WTC11 (cell line): ENCODE measurements around the gene DCAF15. TPM values are rescaled to one million over a fixed set of nuclear protein-coding genes. Genes with fewer than 3 reads are reported as not detected.

Experiments
- CREM ChIP-seq: sonication (generic); formaldehyde crosslinking; IDR thresholded peaks from 2 replicates; pipeline ENCODE4 v1.8.1; 2022; ENCODE audit warnings: mild to moderate bottlenecking, missing genetic modification reagents, moderate library complexity
- E2F4 ChIP-seq: sonication (generic); formaldehyde crosslinking; IDR thresholded peaks from 2 replicates; pipeline ENCODE4 v1.8.1; 2022; ENCODE audit warnings: low read depth, mild to moderate bottlenecking, moderate library complexity, missing genetic modification reagents, borderline replicate concordance
- E2F5 ChIP-seq: sonication (generic); formaldehyde crosslinking; IDR thresholded peaks from 2 replicates; pipeline ENCODE4 v1.8.1; 2022; ENCODE audit warnings: mild to moderate bottlenecking, moderate library complexity, missing genetic modification reagents
- ERG ChIP-seq: fragments of 250-450 bp; sonication (Bioruptor Pico); IDR thresholded peaks from 2 replicates; pipeline ENCODE4 v1.8.0; 2021; ENCODE audit warnings: mild to moderate bottlenecking
- ESRRA ChIP-seq: sonication (generic); formaldehyde crosslinking; IDR thresholded peaks from 2 replicates; pipeline ENCODE4 v1.8.1; 2022; ENCODE audit warnings: mild to moderate bottlenecking, missing genetic modification reagents, borderline replicate concordance
- FOXK1 ChIP-seq: sonication (generic); formaldehyde crosslinking; IDR thresholded peaks from 2 replicates; pipeline ENCODE4 v1.8.0; 2022; ENCODE audit warnings: mild to moderate bottlenecking, moderate library complexity, missing genetic modification reagents
- FOXP4 ChIP-seq: sonication (generic); formaldehyde crosslinking; IDR thresholded peaks from 2 replicates; pipeline ENCODE4 v1.8.0; 2022; ENCODE audit warnings: mild to moderate bottlenecking, missing genetic modification reagents
- IRF1 ChIP-seq: sonication (generic); formaldehyde crosslinking; IDR thresholded peaks from 2 replicates; pipeline ENCODE4 v1.8.0; 2023; ENCODE audit warnings: missing genetic modification reagents
- JUN ChIP-seq: sonication (generic); formaldehyde crosslinking; IDR thresholded peaks from 2 replicates; pipeline ENCODE4 v1.8.0; 2023; ENCODE audit warnings: mild to moderate bottlenecking, missing genetic modification reagents
- MAX ChIP-seq: sonication (generic); formaldehyde crosslinking; IDR thresholded peaks from 2 replicates; pipeline ENCODE4 v1.8.0; 2022; ENCODE audit warnings: mild to moderate bottlenecking, missing genetic modification reagents
- PRRX2 ChIP-seq: fragments of 250-450 bp; sonication (Bioruptor Pico); IDR thresholded peaks from 2 replicates; pipeline ENCODE4 v1.8.0; 2021; ENCODE audit warnings: mild to moderate bottlenecking
- SP1 ChIP-seq: sonication (generic); formaldehyde crosslinking; conservative IDR thresholded peaks from 2 replicates; pipeline ENCODE4 v1.8.1; 2022; ENCODE audit warnings: missing genetic modification reagents
- TEAD4 ChIP-seq: sonication (generic); formaldehyde crosslinking; IDR thresholded peaks from 2 replicates; pipeline ENCODE4 v1.8.0; 2022; ENCODE audit warnings: mild to moderate bottlenecking, missing genetic modification reagents
- TP53 ChIP-seq: sonication (generic); formaldehyde crosslinking; IDR thresholded peaks from 2 replicates; pipeline ENCODE4 v1.8.1; 2023; ENCODE audit warnings: mild to moderate bottlenecking, missing genetic modification reagents
- ZBTB21 ChIP-seq: sonication (generic); formaldehyde crosslinking; IDR thresholded peaks from 2 replicates; pipeline ENCODE4 v1.8.1; 2023; ENCODE audit warnings: mild to moderate bottlenecking, missing genetic modification reagents, borderline replicate concordance
- ZNF138 ChIP-seq: sonication (generic); formaldehyde crosslinking; conservative IDR thresholded peaks from 2 replicates; pipeline ENCODE4 v1.8.1; 2022; ENCODE audit warnings: mild to moderate bottlenecking, moderate library complexity, missing genetic modification reagents
- ZNF281 ChIP-seq: sonication (generic); formaldehyde crosslinking; IDR thresholded peaks from 2 replicates; pipeline ENCODE4 v1.8.0; 2023; ENCODE audit warnings: mild to moderate bottlenecking, missing genetic modification reagents
- ZNF416 ChIP-seq: fragments of 250-450 bp; sonication (Bioruptor Pico); IDR thresholded peaks from 2 replicates; pipeline ENCODE4 v1.9.0; 2021; ENCODE audit warnings: mild to moderate bottlenecking, inconsistent platforms
- ZNF423 ChIP-seq: fragments of 250-450 bp; sonication (Bioruptor Pico); IDR thresholded peaks from 2 replicates; pipeline ENCODE4 v2.1.2; 2022; ENCODE audit warnings: mild to moderate bottlenecking, moderate library complexity
- ZNF671 ChIP-seq: fragments of 250-450 bp; sonication (Bioruptor Pico); IDR thresholded peaks from 2 replicates; pipeline ENCODE4 v1.8.0; 2021; ENCODE audit warnings: mild to moderate bottlenecking
- total RNA-seq: library from RNA; stranded (reverse); gene quantifications from 3 replicates; pipeline ENCODE4 v1.2.3, GENCODE V29; 2021
- TF ChIP-seq, protein P1 (sequence below): sonication (generic); formaldehyde crosslinking; IDR thresholded peaks from 2 replicates; pipeline ENCODE4 v1.8.1; 2023; ENCODE audit warnings: mild to moderate bottlenecking, missing genetic modification reagents
- TF ChIP-seq, protein P2 (sequence below): sonication (generic); formaldehyde crosslinking; IDR thresholded peaks from 2 replicates; pipeline ENCODE4 v1.8.1; 2022; ENCODE audit warnings: low read depth, missing genetic modification reagents, borderline replicate concordance
- TF ChIP-seq, protein P3 (sequence below): fragments of 250-450 bp; sonication (Bioruptor Pico); conservative IDR thresholded peaks from 2 replicates; pipeline ENCODE4 v1.9.0; 2021; ENCODE audit warnings: mild to moderate bottlenecking

Gene DCAF15
- total RNA-seq, 1 experiment from 2014 or later, result 82.9 TPM

DNA sequence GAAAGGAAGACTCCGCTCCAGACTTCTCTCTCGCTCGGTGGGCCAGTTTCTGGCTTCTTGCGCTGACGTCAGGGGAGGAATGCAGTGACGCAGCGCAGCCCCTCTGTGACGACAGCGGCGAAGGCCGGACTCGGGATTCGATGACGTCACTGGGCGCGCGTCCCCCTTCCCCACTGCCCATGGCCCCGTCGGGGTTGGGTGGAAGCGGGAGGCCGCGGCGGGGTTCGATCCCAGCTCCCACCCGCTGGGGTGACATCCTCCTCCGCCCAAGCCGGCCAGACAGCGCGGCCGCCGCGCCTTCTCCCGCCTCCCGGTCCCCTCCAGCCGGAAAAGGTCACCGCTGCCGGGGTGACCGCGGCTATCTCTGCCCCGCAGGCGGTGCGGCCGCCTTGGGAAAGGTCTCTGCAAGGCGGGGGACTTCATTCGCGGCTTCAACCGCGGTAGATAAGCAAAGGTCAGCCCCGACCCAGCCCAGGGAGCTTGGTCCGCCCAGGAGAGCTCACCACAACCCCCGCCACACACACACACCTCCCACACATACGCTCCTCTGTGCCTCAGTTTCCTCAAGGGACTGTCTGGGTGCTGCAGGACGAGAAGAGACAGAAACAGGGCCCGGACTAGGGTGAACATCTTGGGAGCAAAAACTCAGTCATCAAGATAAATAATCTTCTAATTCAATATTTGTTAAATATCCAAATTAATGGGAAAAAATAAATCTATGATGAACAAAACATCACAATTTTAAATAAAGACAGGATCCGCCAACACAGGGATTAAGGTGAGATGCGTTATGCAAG is 54.7 kb downstream of the DCAF15 start (continued):
- TF ChIP-seq MAX (CRISPR knock-in tag) (peak; percentile 63; the same call in 1 of the 2 replicates), ZNF671 (no peak), ZNF281 (CRISPR knock-in tag) (peak; percentile 47; the same call in 1 of the 2 replicates), TP53 (CRISPR knock-in tag) (no peak), ZBTB21 (CRISPR knock-in tag) (peak; percentile 100), FOXK1 (CRISPR knock-in tag) (peak; percentile 78), ESRRA (no peak), SP1 (peak; percentile 83), TEAD4 (CRISPR knock-in tag) (no peak), ERG (CRISPR knock-in tag) (no peak), ZNF423 (CRISPR knock-in tag) (peak; percentile 64), E2F5 (no peak), IRF1 (CRISPR knock-in tag) (no peak), JUN (CRISPR knock-in tag) (no peak), PRRX2 (CRISPR knock-in tag) (no peak), ZNF416 (CRISPR knock-in tag) (0 out of 2 replicates have a peak, but pooled peaks have one; percentile 2), CREM (CRISPR knock-in tag) (peak; percentile 98), ZNF138 (CRISPR knock-in tag) (no peak), FOXP4 (peak; percentile 69; the same call in 1 of the 2 replicates), E2F4 (CRISPR knock-in tag) (0 out of 2 replicates have a peak, but pooled peaks have one; percentile 14)
- TF ChIP-seq, protein P1, sequence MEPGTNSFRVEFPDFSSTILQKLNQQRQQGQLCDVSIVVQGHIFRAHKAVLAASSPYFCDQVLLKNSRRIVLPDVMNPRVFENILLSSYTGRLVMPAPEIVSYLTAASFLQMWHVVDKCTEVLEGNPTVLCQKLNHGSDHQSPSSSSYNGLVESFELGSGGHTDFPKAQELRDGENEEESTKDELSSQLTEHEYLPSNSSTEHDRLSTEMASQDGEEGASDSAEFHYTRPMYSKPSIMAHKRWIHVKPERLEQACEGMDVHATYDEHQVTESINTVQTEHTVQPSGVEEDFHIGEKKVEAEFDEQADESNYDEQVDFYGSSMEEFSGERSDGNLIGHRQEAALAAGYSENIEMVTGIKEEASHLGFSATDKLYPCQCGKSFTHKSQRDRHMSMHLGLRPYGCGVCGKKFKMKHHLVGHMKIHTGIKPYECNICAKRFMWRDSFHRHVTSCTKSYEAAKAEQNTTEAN (CRISPR knock-in tag), result no peak
- TF ChIP-seq, protein P2, sequence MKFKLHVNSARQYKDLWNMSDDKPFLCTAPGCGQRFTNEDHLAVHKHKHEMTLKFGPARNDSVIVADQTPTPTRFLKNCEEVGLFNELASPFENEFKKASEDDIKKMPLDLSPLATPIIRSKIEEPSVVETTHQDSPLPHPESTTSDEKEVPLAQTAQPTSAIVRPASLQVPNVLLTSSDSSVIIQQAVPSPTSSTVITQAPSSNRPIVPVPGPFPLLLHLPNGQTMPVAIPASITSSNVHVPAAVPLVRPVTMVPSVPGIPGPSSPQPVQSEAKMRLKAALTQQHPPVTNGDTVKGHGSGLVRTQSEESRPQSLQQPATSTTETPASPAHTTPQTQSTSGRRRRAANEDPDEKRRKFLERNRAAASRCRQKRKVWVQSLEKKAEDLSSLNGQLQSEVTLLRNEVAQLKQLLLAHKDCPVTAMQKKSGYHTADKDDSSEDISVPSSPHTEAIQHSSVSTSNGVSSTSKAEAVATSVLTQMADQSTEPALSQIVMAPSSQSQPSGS, result peak; percentile 80; the same call in 1 of the 2 replicates
- TF ChIP-seq, protein P3, sequence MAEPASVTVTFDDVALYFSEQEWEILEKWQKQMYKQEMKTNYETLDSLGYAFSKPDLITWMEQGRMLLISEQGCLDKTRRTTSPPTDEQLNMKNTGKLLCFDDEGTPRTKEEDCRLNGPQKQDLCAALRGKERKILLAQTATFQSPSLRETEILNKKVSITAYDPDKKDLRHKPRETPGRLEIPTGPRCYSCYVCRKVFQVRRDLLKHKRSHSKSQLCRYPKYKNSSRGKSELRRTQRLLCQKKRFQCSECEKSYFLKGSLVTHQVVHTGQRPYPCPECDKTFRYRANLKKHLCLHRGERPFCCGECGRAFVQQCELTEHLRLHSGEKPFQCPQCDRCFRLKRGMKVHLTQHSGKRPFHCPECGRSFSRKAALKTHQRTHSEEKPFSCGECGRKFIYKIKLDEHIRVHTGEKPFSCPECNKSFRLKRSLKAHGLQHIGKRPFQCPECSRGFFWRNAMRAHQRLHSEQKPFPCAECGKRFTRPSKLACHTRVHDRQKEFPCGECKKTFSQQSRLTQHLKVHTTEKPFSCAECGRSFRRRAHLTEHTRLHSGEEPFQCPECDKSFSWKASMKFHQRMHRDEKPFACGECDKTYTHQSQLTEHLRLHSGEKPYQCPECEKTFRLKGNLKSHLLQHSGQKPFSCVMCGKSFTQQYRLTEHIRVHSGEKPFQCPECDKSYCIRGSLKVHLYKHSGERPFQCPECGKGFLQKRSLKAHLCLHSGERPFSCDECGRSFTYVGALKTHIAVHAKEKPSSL (CRISPR knock-in tag), result no peak
